Stimulated activated CD4-positive, alpha-beta T cell treated with anti-CD3 and anti-CD28 coated beads, Interleukin-15, amount 100 ng/mL, for 48 hours (primary cell): ENCODE measurements around the gene GRIP1.
A peak's percentile ranks its signal among the peaks of the same experiment; 100 is the strongest.

Experiments used
- DNase-seq, 2 donors: peaks; one replicate each; pipeline ENCODE4 v3.0.0-alpha.2; 2020; ENCODE audit warnings: low read depth in 2 of 2

GRIP1 gene, protein sequence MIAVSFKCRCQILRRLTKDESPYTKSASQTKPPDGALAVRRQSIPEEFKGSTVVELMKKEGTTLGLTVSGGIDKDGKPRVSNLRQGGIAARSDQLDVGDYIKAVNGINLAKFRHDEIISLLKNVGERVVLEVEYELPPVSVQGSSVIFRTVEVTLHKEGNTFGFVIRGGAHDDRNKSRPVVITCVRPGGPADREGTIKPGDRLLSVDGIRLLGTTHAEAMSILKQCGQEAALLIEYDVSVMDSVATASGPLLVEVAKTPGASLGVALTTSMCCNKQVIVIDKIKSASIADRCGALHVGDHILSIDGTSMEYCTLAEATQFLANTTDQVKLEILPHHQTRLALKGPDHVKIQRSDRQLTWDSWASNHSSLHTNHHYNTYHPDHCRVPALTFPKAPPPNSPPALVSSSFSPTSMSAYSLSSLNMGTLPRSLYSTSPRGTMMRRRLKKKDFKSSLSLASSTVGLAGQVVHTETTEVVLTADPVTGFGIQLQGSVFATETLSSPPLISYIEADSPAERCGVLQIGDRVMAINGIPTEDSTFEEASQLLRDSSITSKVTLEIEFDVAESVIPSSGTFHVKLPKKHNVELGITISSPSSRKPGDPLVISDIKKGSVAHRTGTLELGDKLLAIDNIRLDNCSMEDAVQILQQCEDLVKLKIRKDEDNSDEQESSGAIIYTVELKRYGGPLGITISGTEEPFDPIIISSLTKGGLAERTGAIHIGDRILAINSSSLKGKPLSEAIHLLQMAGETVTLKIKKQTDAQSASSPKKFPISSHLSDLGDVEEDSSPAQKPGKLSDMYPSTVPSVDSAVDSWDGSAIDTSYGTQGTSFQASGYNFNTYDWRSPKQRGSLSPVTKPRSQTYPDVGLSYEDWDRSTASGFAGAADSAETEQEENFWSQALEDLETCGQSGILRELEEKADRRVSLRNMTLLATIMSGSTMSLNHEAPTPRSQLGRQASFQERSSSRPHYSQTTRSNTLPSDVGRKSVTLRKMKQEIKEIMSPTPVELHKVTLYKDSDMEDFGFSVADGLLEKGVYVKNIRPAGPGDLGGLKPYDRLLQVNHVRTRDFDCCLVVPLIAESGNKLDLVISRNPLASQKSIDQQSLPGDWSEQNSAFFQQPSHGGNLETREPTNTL

DNA sequence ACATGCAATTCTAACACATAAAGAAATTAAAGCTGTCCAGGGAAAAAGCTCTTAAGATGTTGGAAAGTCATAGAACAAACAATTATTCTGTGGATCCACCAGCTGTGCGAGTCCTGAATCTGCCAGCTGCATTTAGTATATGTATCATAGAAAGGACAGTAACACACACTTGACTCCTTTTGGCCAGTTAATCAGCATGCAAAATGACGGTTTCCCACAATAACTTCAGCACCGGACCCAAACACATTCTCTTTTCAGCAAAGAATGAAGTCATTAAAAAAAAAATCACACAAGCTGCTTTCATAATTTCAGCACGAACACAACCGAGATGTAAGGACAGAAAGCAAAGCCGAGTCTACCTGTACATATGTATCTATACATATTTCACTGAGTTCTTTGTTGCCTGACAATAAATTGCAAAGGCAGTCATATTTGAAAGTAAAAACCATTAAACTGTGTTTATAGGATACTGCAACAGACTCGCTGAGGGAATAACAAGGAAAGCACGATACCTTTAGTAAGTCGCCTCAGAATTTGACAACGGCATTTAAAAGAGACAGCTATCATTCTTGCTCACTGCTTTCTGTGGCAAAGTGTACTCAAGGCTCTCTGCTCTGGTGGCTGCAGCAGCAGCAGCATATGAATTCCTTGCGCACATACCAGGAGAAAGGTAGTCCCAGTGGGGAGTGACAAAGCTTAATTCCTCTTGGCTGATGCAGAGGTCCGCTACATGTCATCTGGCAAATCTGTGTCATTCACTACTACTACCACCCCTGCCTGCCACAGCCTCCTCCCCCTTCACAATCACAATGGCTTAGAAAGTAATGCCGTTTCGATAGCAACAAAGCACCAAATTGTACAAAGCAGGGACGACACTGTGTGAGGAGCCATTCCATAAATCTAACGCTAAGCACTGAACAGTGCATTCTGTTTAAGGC is at the start of gene GRIP1:
Gene GRIP1 (minus strand): TSS at position 739 of the 938 bp plus-strand sequence. CDS start 172 bp downstream, at position 567.
- no peak for DNase-seq

DNA sequence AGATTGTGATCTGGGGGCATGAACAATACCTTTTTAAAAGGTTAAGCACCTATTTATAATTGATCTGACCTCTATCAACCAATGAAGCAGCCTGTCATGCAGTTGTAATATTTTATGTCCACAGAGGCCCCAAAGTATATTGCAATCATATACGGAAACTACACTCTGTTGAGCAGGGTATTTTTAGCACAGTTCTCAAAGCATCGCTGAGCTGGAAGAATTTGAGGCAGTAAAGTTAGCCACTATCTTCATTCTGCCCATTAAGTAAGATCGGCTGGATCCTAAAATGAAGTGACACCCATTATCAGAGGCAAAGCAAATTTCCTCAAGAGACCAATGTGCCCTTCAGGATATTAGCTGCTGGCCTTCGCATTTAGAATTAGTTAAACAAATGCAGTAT is 47.7 kb upstream of the GRIP1 start:
- DNase-seq = no peak

DNA sequence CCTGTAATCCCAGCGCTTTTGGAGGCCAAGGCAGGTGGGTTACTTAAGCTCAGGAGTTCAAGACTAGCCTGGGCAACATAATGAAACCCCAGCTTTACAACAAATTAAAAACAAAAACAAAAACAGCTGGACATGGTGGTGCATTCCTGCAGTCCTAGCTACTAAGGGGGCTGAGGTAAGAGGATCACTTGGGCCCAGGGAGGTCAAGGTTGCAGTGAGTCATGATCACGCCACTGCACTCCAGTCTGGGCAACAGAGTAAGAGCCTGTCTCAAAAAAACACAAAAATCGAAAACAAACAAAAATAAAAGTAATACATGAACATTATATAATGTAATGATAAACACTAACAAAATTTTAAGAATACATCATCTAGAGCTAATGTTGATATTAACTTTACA is 46.2 kb upstream of the GRIP1 start:
- DNase-seq = no peak

DNA sequence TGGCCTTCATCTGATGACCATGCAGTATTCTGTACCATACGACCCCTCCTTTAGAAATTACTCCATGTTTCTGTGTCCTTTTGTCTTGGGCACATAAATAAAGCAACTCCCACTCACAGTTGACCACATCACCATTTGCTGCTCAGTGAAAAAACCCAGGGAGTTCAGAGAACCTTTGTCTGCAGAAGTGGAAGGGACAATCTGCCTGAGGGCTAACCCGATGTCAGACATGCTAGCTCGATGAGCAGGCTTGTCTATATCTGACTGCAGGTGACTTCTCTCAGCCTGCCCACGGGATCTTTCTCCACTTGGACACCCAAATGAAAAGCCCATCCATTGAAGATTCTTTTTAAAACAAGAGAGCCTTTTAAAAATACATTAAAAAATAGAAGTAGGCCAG is 45.7 kb upstream of the GRIP1 start:
- no peak for DNase-seq

DNA sequence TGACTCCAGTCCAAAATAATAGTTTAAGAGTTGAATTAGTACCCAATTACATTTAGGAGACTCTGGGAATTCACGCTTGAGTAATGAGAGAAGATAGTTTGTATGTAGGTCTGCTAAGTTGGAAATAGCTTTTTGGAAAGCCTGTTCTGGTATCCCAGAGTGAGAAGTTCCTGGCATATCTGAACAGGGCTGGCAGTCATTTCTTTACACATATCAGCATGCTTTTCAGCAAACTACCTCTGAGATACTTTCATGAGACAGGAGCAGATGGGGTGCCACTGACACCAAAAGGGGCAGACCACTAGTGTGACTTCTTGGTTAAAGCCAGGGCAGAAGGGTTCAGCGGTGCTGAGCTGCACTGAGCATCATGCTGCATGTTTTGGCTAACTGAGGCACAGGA is 45.1 kb upstream of the GRIP1 start:
- no peak for DNase-seq

DNA sequence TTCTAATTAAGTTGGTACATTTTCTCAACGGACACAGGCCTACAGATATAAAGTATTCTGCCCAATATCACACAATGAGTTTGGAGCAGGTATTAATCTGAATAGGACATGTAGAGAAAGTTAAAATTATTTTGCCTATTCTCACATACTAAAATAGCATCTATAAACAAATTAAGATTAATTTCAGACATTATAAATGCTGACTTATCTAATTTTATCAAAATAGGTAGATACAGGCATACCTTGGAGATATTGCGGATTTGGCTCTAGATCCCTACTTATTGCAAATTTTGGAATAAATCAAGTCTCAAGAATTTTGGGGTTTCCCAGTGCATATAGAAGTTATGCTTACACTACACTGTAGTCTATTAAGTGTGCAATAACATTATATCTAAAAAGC is 41.0 kb upstream of the GRIP1 start:
- DNase-seq = no peak

DNA sequence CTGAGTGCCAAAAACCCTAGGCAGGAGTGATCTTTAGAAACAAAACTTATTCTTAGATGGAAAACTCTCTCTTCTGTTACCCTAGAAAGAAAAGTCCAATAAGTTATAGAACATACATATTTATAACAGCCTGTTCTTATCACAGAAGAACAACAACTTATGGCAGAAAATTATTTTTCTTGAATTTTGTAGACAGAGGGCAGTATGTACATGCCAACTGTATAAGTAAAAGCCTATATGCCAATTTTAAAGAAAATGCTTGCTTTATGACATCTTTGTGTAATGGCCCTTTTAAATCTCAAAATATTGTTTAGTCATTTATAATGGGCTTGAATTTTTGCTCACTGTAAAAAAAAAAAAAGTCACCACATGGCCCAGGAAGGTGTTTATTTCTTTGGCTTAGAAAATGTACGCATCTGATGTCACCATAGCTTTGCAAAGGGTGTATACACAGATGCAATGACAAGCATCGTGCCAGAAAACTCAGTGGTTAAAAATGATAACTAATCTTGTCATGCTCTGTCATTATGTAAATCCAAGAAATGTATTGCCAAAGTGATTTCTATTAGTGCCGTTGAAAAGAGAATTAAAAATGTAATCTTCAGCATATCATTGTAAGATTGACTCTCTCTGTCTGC is 38.3 kb upstream of the GRIP1 start:
- DNase-seq = no peak

DNA sequence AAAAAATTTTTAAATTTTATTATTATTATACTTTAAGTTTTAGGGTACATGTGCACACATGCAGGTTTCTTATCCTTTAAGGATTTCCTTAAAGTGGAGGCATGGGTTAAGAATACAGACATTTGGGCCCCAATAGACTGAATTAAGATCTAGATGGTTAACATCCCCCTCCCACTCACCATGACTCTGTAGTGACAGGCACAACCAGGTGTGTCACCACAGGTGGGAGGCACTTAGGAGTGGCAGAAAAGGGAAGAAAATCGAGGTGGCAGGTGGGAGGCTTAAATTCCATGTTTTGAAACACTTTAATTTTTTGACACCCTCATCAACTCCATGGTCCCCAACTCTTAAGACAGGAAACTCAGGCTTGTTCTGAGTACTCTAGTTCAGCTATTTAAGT is 37.6 kb upstream of the GRIP1 start:
- DNase-seq = peak in 1 of 2 donors; percentile 1

DNA sequence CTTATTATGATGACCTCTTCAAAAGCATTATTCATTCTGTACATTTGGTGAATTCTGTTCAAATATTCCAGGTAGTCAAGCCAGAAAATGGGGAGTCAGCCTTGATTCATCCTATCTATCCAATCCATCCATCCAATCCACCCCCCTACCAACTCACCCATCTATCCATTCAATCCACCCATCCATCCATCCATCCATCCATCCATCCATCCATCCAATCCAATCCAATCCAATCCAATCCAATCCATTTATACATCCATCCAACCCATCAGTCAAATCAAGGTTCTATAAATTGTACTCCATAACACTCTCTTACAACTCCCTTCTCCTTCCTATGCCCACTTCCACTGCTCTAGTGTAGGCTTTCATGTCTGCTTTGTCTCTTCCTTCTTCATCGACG is 35.8 kb upstream of the GRIP1 start:
- DNase-seq = no peak

DNA sequence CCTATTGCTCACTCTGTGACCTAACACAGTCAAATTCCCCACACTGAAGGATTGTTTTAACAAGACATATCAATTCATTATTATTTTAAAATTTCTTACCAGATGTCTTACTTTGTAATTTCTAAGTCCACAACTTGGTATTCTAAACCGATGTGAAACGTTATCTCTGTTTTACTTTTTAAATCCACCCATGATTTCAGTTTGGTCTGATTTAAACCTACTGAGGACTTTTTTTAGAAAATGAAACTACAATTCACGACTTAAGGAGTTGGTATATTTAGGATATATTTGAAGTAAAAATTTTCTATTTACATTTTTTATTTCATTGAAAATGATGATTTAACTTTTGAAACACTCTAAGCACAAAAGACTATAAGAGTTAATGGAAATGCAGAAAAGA is 35.1 kb upstream of the GRIP1 start:
- no peak for DNase-seq

DNA sequence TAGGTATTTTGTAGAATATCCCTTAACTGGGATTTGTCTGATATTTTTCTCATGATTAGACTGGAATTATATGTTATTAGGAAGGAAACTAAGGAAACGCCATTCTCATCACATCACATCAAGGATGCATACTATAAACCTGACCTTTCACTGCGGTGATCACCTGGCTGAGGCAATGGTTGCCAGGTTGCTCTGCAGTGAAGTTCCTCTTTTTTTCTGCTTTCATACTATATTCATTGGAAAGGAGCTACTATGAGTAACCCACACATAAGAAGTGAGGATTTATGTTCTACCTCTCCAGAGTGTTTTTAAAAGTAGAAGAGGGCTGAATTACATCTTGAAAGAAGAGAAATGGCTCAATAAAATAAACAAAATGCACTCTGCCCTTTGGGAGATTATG is 31.0 kb upstream of the GRIP1 start:
- DNase-seq = no peak

DNA sequence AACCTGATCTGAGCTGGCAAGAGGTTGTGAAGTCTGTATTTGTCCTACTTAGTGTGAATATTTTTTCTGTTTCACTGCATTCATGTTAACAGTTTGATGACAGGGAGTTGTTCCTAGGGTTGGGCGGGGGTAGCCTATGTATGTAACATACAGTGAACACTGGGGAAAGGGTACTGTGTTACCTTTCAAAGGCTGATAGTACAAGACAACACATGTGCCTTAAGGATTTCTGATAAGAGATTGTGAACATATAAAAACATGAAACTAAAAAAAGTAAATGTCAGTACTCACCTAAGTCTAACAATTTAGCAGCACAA is 30.5 kb upstream of the GRIP1 start:
- DNase-seq = no peak

DNA sequence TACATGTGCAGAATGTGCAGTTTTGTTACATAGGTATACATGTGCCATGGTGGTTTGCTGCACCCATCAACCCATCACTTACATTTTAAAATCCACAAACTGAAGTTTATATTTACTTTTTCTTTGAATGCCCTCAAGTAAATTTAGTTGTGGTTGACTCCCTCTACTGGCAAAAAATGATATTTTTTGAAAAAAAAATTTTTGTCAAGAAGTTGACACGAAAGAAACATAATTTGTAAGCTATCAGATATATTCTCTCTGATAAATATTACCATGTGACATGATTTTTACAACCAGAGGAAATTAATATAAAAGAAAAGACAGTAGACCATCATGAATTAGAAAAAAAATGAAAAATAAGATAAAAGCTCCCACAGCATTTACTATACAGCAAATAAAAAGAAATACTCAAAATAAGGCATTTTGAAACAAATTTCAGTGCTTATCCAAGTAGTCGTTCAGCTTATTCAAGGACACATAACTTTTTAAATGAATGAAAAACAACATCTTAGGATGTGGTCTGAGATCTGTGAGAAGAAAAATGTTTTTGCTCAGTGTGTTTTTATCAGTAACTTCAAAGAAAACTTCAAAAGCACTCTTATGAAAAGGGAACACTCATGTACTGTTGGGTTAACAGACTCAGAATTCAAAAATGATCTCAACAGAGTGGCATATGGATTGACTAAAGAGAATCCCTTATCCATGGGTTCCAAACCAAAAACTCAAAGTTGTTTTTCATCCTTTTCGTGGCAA is 30.0 kb upstream of the GRIP1 start:
- DNase-seq = no peak

DNA sequence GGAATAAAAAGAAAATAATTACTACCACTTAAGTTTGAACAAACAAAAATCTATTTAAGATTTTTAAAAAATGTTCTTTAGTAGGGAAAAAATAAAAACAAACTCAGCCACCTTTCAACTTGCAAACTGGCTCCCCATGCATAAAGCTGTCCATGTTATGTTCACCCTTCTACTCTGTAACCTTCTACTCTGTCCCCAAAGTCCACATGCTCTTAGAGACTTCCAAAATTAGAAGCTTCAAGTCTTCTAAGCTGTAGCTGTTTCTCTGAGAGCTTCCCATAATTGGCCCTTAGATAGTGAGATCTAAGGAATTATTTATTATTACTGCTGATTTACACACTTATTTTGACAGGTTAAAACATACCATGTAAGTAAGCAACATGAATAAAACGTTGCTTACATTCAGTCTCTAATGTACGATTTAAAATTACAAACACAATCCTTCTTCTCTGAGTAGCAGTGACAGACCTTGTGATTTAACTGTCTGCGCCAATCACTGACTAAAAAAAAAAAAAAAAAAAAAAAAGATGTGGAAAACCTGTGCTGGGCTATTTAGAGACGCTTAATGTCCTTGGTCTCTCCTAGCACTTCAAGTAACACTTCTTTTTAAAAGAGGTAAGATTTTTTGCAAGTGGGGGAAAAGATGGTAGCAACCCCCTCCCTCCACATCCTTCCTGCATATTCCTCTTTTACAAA is 28.3 kb upstream of the GRIP1 start:
- no peak for DNase-seq

DNA sequence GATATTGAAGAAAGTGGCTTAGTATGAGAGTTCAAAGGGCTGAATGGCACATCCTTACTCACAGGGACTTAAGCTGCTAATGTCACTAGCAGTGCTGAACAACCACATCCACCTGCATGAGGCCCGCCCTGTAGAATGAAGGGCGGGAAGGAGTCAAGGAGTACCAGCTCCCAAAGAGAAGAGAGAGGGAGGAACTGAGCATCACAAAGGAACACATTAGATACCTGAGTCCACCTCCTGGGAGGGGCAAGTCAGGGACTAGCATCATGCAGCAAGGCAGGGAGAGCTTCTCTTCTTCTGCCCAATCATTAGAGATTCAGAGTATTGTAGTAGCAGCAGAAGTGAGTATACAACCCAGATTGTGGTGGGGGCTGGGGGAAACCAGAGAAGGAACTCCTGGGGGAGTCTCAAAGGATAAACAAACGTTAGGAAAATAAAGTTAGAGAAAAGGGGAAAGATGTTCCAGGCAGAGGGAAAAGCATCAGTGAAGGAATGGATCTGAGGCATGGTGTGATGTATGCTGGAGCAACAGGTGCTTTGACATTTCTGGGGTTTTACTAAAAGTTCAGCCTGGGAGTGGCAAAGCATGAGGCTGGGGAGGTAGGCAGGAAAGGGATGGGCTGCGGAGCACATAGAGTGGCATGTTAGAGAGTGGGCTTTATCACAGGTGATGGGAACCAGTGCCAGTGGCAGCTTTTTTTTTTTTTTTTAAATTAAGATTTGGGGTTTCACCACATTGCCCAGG is 21.0 kb upstream of the GRIP1 start:
- DNase-seq = no peak

DNA sequence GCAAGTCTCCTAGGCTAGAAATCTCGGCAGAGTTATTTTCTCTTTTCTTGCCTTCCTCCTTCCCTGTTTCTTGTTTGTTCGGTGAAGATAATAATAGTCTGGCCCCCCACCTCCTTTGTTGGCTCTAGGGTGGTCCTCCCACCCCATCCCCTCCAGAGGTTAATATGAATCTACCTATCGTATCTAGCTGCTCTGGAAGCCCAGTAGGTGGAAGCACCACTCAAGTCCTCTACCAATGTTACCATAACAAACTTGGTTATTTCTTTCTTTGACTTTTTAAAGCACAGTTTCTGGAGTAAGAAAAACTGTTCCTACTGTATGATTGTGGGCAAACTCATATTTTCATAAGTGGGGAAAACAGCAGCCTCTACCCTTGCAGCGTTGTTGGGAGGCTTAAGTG is 19.7 kb upstream of the GRIP1 start:
- no peak for DNase-seq

DNA sequence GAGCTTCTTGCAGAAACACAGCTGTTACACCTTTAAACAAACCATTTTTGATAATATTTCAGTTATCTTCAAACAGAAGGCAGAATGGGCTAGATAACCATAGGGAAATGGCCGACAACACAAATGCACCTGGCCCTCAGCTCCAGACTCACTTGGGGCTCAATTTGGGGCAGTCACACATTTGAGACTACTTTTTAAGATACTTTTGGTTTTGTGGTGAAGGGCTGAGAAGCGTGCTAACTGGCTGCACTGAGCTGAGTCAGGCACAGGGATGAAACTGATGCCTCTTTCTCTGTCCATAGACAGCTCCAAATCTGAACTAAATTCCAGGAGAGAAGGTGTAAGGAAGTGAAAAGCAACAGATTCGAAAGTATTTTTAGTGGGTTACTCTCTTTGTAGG is 18.5 kb upstream of the GRIP1 start:
- DNase-seq = no peak

DNA sequence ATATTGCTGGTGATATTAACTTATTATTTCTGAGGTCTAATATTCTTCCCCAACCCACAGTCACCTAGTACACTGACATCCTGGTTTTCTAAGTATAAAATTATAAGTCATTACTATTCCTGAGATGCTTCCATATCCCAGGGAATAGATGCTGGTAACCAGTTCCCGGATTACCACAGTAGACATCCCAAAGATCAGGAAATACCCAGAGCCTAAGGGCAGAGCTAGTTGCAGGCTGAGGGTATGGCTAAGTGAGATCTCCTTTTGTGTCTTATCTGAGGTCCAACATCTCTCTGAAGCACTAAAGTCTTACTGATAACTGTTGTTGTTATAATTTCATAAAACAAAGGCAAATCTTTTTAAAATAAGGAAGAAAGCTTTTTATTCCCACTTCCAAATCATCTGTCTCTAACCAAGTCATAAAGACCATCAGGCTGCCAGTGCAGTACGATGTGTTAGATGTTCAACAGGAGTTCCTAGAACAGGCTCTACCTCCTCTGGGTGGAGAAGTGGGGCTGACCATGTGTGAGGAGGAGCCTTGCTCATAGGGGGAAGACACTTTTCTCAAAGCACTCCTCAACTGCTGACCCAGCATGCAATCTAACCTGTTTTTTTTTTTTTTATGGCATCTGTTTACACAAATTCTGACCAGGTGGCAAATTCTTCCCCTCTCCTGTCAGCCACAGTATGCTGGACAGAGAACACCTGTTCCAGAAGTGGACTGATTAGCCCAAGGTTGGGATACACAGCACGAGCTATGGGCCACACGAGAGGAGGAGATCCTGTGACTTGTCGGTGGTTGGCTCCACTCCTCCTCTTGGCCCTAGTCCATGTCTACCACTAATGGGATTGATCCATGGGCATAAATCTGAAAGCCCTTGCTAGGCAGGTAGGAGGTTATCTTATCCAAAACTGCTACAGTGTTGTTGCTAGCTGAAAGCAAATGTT is 16.1 kb upstream of the GRIP1 start:
- no peak for DNase-seq
